Endothelial cell of umbilical vein (primary cell): ENCODE measurements around the gene LYZL6. TPM values are rescaled to one million over a fixed set of nuclear protein-coding genes. Genes with fewer than 3 reads are reported as not detected.

Source experiments
- BruUV-seq: library from RNA; stranded (reverse); fragments of 400-500 nt; replicated peaks from 2 replicates; lab custom pipeline; 2021; lab: Mats Ljungman, UMichigan
- CTCF ChIA-PET: fragments of 300-600, 350-600 bp; sonication (Branson Sonifier 250); formaldehyde crosslinking; loops from one replicate; lab custom pipeline; 2021; ENCODE audit warnings: antibody characterized with exemption, inconsistent platforms; lab: Charles Lee
- POLR2A ChIA-PET: fragments of 300-600, 350-600 bp; sonication (Branson Sonifier 250); formaldehyde crosslinking; loops from one replicate; lab custom pipeline; 2021; ENCODE audit warnings: antibody characterized with exemption, inconsistent platforms; lab: Charles Lee
- DNase-seq: peaks from one replicate; pipeline ENCODE4 v3.0.0-alpha.2; 2011; ENCODE audit warnings: low read depth, low spot score
- FAIRE-seq: peaks from 2 replicates; lab custom pipeline; 2011; peaks lifted over from hg19 to GRCh38; lab: Jason Lieb, UNC
- H2AFZ ChIP-seq: 2 replicates; pipeline ENCODE4 v1.6.0; 2012; ENCODE audit warnings: low read depth, low read length, control low read depth, inconsistent platforms
- H3K27ac ChIP-seq: 2 replicates; pipeline ENCODE4 v1.5.1; 2011; ENCODE audit warnings: low read depth, mild to moderate bottlenecking, control low read depth, low read length, moderate library complexity; ENCODE audit not compliant: insufficient read depth
- H3K27me3 ChIP-seq, 2 experiments: 2 replicates each; pipeline versions ENCODE4 v1.6.0 to v1.6.1; 2011; ENCODE audit warnings: low read length in 2 of 2, mixed read lengths in 1 of 2; ENCODE audit not compliant: control insufficient read depth in 2 of 2, insufficient read depth in 2 of 2
- H3K36me3 ChIP-seq, 2 experiments: 2 replicates in 1 of 2; 3 replicates in 1 of 2; pipeline ENCODE4 v1.5.1; 2011; ENCODE audit warnings: low read length in 2 of 2, mild to moderate bottlenecking in 1 of 2, moderate library complexity in 1 of 2; ENCODE audit not compliant: control insufficient read depth in 2 of 2, insufficient read depth in 2 of 2; ENCODE audit errors: extremely low read depth in 1 of 2
- H3K4me1 ChIP-seq: 3 replicates; pipeline ENCODE4 v1.5.1; 2011; ENCODE audit warnings: mild to moderate bottlenecking, low read length; ENCODE audit not compliant: control insufficient read depth, insufficient read depth; ENCODE audit errors: extremely low read depth
- H3K4me2 ChIP-seq: 2 replicates; pipeline ENCODE4 v1.6.1; 2011; ENCODE audit warnings: low read length, control low read depth, mixed read lengths; ENCODE audit not compliant: insufficient read depth
- H3K4me3 ChIP-seq, 3 experiments: fragments of 200-600 bp in 1 of 3; sonication (generic), shearing (Covaris generic) in 1 of 3; replicated peaks in 1 of 3; 2 replicates each; pipeline ENCODE4 v1.5.1; 2011 to 2016; ENCODE audit warnings: control low read depth in 3 of 3, low read length in 3 of 3, mild to moderate bottlenecking in 2 of 3, inconsistent platforms in 1 of 3, low read depth in 1 of 3, moderate library complexity in 1 of 3; ENCODE audit not compliant: insufficient read depth in 1 of 3
- H3K79me2 ChIP-seq: 2 replicates; pipeline ENCODE4 v1.6.0; 2012; ENCODE audit warnings: low read length, inconsistent platforms; ENCODE audit not compliant: control insufficient read depth, insufficient read depth
- H3K9ac ChIP-seq: replicated peaks from 2 replicates; pipeline ENCODE3; 2011; ENCODE audit warnings: low read length, control low read depth; ENCODE audit not compliant: insufficient read depth; ENCODE audit errors: extremely low read depth
- H3K9me1 ChIP-seq: replicated peaks from 3 replicates; pipeline ENCODE4 v1.6.0; 2011; ENCODE audit warnings: mild to moderate bottlenecking, low read length; ENCODE audit not compliant: control insufficient read depth, insufficient read depth; ENCODE audit errors: extremely low read depth
- H3K9me3 ChIP-seq: replicated peaks from 2 replicates; pipeline ENCODE4 v1.5.1; 2012; ENCODE audit warnings: low read length, inconsistent platforms; ENCODE audit not compliant: control insufficient read depth, insufficient read depth
- H4K20me1 ChIP-seq: replicated peaks from 2 replicates; pipeline ENCODE3; 2011; ENCODE audit warnings: mild to moderate bottlenecking, low read length; ENCODE audit not compliant: control insufficient read depth, insufficient read depth; ENCODE audit errors: extremely low read depth
- CTCF ChIP-seq, 2 donors: IDR thresholded peaks; 1 replicate in 1 of 2; 2 replicates in 1 of 2; pipeline ENCODE4 v1.5.1; 2011; ENCODE audit warnings: low read length in 2 of 2, mild to moderate bottlenecking in 2 of 2, moderate library complexity in 2 of 2, control low read depth in 1 of 2, inconsistent platforms in 1 of 2, low read depth in 1 of 2; ENCODE audit not compliant: insufficient read depth in 1 of 2; ENCODE audit errors: extremely low read depth in 1 of 2
- EZH2 ChIP-seq: IDR thresholded peaks from 2 replicates; pipeline ENCODE4 v1.6.1; 2012; ENCODE audit warnings: borderline replicate concordance, low read depth, mild to moderate bottlenecking, moderate library complexity, low read length, inconsistent platforms; ENCODE audit not compliant: severe bottlenecking
- FOS ChIP-seq: IDR thresholded peaks from 2 replicates; pipeline ENCODE4 v1.6.1; 2011; ENCODE audit warnings: mild to moderate bottlenecking, low read length, moderate library complexity, borderline replicate concordance; ENCODE audit not compliant: insufficient read depth
- GATA2 ChIP-seq: IDR thresholded peaks from 2 replicates; pipeline ENCODE4 v1.7.0; 2011; ENCODE audit warnings: low read depth, mild to moderate bottlenecking, moderate library complexity, mixed read lengths, low read length; ENCODE audit not compliant: insufficient read length, insufficient read depth
- JUN ChIP-seq: IDR thresholded peaks from 2 replicates; pipeline ENCODE4 v1.6.1; 2011; ENCODE audit warnings: borderline replicate concordance, low read depth; ENCODE audit not compliant: insufficient read length, insufficient read depth
- MAX ChIP-seq: IDR thresholded peaks from 2 replicates; pipeline ENCODE4 v1.6.1; 2011; ENCODE audit not compliant: insufficient read depth, insufficient read length
- MYC ChIP-seq: IDR thresholded peaks from one replicate; pipeline ENCODE4 v1.6.1; 2011; ENCODE audit warnings: mild to moderate bottlenecking, low read depth, low read length
- POLR2A ChIP-seq: IDR thresholded peaks from 2 replicates; pipeline ENCODE4 v1.6.1; 2012; ENCODE audit warnings: low read depth, mild to moderate bottlenecking, control low read depth, low read length
- POLR2AphosphoS5 ChIP-seq: IDR thresholded peaks from 2 replicates; pipeline ENCODE4 v1.6.1; 2012; ENCODE audit warnings: low read depth, mild to moderate bottlenecking, control low read depth, low read length, moderate library complexity; ENCODE audit not compliant: insufficient read depth
- dilution Hi-C: fragments of 300-500 bp; cut with MboI; formaldehyde crosslinking; loops from one replicate; pipeline ENCODE4 v1.15.0; 2019; ENCODE audit warnings: low sequenced_read_pairs; ENCODE audit not compliant: extremely low pct_ligation_motif_present
- intact Hi-C: fragments of 100-400 bp; cut with micrococcal nuclease; formaldehyde crosslinking; loops from one replicate; pipeline ENCODE4 v1.10.0; 2022
- polyA plus RNA-seq, 4 experiments: library from polyadenylated mRNA; depleted of rRNA in 3 of 4; stranded (reverse) in 3 of 4; unstranded in 1 of 4; fragments of >200 nt; gene quantifications; 2 replicates each; pipeline versions ENCODE4 v1.2.1 to v1.2.3, GENCODE V29; 2011 to 2012; ENCODE audit warnings: missing spikeins in 1 of 4
- total RNA-seq: library from RNA; stranded (reverse); gene quantifications from 2 replicates; pipeline ENCODE4 v1.2.3, GENCODE V29; 2021

The LYZL6 gene
- total and polyA plus RNA-seq, 2 donors (not counting 3 experiments of a cell fraction or from before 2014, with no cell fraction given): not detected

GRCh38 chr17:35893751-35894150 is 49.8 kb downstream of the LYZL6 start:
- H3K4me2 ChIP-seq: no peak overlapping the region
- no peaks in the 10 kb centered on the region for H3K4me1 ChIP-seq
- H3K36me3 ChIP-seq: no peaks in the 10 kb centered on the region
- POLR2A ChIA-PET: no interaction called here
- no peak overlapping the region for H3K27ac ChIP-seq
- no peak overlapping the region for H3K9ac ChIP-seq
- H4K20me1 ChIP-seq: no peaks in the 10 kb centered on the region
- BruUV-seq: no TSS peak
- H3K27me3 ChIP-seq: peaks cover 0 to under 1% of the 10 kb centered on the region in 2 experiments
- TF ChIP-seq EZH2 (no peak), JUN (no peak), CTCF (IDR thresholded peaks at IDR 0.05; ENCODE audit: extremely low read depth in 1 of 2, insufficient read depth in 1 of 2, low read depth in 1 of 2, low read length in 2 of 2) (no peak), POLR2AphosphoS5 (no peak), POLR2A (no peak), GATA2 (no peak), MAX (no peak), MYC (no peak), FOS (no peak)
- no peak overlapping the region for H3K4me3 ChIP-seq
- H3K9me3 ChIP-seq: no peaks in the 10 kb centered on the region
- dilution Hi-C loops: no loop called here
- H3K79me2 ChIP-seq: no peaks in the 10 kb centered on the region
- no peaks in the 10 kb centered on the region for H3K9me1 ChIP-seq
- CTCF ChIA-PET: no interaction called here
- no peak overlapping the region for H2AFZ ChIP-seq
- intact Hi-C loops: no loop called here
- DNase-seq (no peak), FAIRE-seq (no peak)
